Sciatic nerve (tissue), 2 donors: ENCODE data around the gene SLC66A3. TPM values are rescaled to one million over a fixed set of nuclear protein-coding genes. Genes with fewer than 3 reads are reported as not detected.

Experiments used
- ATAC-seq: fragments of 200-7000 bp; cut with Tn5 transposase; one replicate; pipeline ENCODE4 v1.9.1; 2020; ENCODE audit warnings: mild to moderate bottlenecking, moderate library complexity
- DNase-seq: peaks from one replicate; pipeline ENCODE4 v3.0.0-alpha.2; 2020; ENCODE audit warnings: low spot score
- intact Hi-C: fragments of 100-400 bp; cut with DNase I; formaldehyde crosslinking; loops from one replicate; pipeline ENCODE4 v1.14.2; 2022
- total RNA-seq: library from RNA; stranded (reverse); fragmentation: NEBNext Ultra II Directional; extraction: Animal tissue kit (Norgen Biotek cat#: 25700); gene quantifications from one replicate; pipeline ENCODE4 v1.2.1, GENCODE V29; 2021
- donor health status: DM: no; HTN: no; CAD: no.
- donor health status: DM: no; HTN: no; CAD: no.

SLC66A3 gene
- total RNA-seq, 1 donor from 2014 or later, result 47.7 TPM

DNA sequence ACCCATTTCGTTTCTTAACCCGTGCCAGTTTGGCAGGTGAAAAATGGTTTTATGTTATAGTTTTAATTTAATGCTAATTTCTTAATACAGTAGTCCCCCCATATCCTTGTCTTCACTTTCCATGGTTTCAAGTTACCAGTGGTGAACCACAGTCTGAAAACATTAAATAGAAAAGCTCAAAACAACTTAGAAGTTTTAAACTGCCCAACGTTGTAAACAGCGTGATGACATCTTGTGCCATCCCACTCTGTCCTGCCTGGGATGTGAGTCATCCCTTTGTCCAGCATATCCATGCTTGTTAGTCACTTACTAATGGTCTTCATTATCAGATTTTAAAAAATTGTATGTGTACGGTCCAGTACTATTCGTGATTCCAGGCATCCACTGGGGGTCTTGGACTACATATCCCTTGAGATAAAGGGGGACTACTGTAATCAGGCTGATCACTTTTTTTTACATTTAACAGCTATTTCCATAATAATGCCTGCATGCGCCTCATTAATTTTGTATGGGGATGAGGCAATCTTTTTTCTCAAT lies 31.9 kb downstream of the SLC66A3 start:
- intact Hi-C loops, result no loop called here
- DNase-seq (no peak), ATAC-seq (no peak)

DNA sequence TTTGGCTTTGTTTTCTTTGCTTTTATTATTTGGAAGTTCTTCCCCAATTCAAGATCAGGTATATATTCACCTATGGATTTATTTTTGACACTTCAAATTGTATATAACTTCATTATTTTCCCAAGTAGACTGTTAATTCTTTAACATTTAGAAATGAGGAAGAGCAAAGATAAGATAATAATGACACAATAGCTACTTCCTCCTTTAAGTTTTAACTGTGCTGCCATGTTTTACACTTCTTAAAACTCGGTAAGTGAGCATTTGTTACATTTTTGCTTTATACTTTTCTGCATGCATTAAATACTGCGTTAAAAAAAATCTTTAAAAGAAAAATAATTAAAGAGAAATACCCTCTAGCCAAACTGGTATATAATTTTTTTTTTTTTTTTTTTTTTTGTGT lies 32.5 kb downstream of the SLC66A3 start:
- no peak for ATAC-seq
- intact Hi-C loops, result no loop called here
- no peak for DNase-seq

DNA sequence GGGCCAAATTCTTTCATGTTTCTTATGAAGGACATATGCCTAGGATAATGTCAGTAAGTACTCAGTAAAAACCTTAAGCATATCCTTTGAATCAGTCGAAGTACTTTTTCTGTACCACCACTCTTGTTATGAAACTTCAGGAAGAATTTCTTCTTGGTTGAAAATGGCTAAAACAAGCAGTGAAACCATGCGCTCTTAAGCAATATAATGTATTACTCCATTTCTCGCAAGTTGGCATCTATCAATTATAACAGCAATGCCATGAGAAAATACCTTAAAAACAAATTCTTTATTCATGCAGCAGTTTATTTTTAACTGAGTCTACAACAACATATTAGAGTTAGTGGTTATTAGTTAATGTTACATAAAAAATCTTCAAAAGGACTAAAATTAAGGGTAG lies 41.0 kb downstream of the SLC66A3 start:
- DNase-seq (no peak), ATAC-seq (no peak)
- intact Hi-C loops, result no loop called here

DNA sequence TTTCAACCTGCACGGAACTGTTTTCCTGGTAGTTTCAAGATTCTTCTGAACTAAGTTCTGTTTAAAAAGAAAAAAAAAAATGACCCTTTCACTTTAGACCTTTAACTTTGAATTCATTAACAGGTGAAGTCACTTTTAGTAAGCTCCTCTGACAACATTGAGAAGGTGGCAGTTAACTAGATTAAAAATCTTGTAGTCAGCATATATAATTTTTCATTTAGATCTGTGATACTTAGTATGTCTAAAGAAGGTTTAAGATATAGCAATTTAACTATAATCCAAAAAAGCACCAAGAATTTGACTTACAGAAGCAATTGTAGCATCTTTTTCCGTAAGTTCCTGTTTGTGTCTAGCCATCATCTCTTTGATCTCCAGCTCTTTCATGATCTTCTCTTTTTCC lies 45.4 kb downstream of the SLC66A3 start:
- DNase-seq (no peak), ATAC-seq (no peak)
- intact Hi-C loops, result no loop called here

DNA sequence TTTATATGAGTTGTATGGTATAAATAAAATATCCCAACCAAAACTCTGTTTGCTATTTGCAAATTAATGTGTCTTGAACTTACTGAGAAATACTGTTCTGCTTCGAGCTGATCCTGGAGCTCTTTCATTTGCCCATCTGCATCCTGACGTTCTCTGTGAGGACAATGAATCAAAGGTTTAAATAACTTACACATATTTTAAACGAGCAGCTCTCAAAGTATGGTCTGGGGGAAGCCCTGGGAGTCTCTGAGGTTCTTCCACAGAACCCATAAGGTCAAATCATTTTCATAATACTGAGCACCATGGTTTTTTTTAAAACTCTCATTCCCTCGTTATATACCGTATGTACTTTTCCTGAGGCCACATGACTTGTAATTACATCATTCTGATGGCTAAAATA lies 46.7 kb downstream of the SLC66A3 start:
- DNase-seq, result no peak
- intact Hi-C loops, result no loop called here
- ATAC-seq, result no peak

DNA sequence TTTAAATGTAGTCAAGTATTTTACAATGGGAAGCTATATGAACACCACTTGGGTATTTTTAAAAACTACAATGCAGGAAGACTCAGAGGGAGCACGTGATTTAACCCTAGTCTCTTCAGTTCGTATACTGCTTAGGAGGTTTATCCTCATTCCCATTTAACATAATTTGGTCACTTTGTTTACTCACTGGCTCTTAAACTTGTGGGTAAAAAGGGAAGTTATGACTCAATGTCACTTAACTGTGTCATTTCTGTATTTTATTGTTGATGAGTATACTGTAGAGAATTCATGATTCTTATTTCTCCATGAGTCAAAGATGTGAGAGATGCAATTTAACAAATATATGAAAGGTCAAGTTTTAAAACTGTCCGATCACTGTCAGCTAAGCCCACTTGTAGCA lies 48.2 kb downstream of the SLC66A3 start:
- ATAC-seq, result no peak
- no peak for DNase-seq
- intact Hi-C loops, result no loop called here

DNA sequence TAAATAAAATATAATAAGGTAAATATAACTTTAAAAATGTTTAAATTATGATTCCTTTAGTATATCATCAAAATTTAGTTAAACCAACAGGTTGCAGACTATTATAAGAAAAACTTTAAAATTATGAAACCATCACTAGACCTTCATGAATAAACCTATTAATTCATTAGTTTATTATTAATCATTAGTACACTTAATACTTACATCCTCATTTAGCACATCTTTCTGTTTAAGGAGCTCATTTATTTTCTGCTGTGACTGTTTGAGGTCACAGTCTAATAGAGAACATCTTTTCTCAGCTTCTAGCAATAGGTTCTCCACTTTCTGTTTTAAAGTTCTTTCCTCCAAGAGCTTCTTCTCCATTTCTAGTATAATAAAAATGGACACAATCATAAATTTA lies 52.8 kb downstream of the SLC66A3 start:
- DNase-seq, result no peak
- intact Hi-C loops, result no loop called here

DNA sequence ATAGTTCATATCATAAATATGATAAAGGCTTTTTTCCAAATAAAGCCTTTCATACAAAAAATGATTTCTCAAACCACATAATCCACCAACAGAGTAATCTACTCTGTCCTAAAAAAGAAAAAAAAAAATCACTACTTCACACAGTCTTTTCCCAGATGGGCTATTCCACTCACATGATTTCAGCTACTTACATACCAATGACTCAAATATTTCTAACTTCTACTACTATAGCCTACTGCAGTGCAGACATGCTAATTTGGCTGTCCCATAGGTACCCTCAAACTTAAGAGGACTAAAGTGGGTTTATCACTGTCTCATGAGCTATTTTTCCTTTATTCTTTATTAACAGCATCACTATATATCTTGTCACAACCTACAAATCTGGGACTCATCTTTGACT lies 57.4 kb downstream of the SLC66A3 start:
- ATAC-seq (no peak), DNase-seq (no peak)
- intact Hi-C loops, result no loop called here

More for the DNA sequence above, 52.8 kb downstream of the SLC66A3 start:
- no peak for ATAC-seq

DNA sequence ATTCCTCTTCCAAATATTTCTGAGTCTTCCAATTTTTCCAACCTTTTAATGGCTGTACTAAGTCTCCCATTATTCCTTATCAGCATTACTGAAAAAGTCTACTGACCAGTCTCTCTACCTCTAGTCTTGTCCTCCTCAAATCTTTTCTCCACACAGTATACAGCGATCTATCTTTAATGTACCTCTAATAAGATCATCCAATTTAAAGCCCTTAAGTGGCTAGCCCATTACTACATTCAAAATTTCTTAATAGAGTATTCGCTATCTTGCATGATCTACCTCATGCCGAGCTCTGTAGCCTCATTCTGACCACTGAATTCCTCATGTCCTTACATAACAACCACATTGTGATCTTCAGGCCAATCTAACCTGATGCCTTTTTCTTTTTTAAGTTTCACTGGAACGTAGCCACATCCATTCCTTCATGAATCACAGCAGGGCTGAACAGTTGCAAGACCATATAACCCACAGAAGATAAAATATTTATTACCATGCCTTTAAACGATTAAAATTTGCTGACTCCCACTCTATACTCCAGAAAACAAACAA lies 57.9 kb downstream of the SLC66A3 start:
- no peak for ATAC-seq
- intact Hi-C loops, result no loop called here
- no peak for DNase-seq

DNA sequence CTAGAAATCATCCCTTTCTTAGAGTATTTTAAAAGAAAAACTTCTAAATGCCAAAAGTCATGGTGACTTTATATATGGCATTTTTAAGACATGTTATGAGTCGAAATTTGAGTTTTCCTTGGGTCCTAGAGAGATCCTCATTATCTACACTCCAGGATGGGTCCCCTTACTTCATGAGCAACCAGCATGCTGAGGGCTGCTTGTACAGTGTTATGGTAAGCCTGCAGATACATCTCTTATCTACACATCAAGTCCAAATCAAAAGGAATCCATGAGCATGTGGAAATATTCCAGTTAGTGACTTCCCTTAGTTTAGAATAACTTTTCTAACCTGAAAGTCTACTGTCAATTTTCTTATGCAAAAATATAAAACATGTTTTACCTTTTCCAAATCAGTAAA lies 58.7 kb downstream of the SLC66A3 start:
- intact Hi-C loops, result no loop called here
- no peak for ATAC-seq
- DNase-seq, result no peak

DNA sequence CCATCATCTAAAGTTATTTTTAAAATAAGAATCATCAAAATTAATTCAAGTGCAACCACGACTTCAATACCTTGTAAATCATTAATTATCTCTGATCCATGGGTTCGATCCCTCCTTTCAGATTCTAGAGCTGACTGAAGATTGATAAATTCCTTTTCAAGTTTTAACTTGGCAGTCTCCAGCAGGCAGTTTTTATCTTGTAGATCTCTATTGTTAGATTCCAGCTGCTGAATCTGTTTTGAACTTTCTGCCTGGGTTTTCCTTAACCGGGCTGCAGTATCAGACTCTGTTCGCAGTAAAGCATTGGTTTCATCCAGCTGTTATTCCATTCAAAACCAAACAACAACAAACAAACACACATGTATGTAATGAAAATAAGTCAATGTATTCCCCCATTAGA lies 59.5 kb downstream of the SLC66A3 start:
- no peak for DNase-seq
- ATAC-seq, result no peak
- intact Hi-C loops, result no loop called here

DNA sequence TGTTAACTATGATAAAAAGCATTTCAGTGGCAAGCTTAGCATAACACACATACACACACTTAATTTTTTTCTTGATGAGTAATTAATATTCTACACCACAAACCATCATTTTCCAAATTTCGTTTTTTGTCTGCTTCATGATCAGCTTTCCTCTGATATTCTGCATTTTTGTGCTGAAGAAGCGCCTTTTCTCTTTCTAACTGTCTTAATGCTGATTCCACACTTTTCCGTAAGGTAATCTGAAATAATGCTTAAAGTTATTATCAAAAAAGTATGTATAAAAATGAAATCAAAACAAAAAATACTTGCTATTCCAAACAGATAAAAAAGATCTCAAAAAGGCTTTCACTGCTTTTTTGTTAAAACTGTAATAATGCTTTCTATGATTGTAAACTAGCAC lies 60.1 kb downstream of the SLC66A3 start:
- ATAC-seq, result no peak
- DNase-seq, result no peak
- intact Hi-C loops, result no loop called here

DNA sequence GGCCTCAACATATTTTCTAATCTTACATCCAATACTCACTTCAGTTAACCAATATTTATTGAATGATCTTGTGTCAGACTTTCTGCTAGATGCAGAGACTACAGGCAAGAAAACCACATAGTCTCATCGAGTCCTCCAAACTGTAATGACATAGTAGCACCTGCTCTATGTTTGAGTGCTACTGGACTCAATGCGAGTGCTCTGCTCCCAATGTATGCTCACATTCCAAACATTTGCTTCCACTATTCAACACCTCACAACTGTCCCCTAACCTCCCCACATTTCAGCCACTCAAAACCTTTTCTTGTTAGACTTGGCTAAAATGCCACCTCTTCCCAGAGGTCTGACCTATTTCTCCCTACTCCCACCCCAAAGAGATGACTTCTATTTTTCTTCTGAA lies 65.2 kb downstream of the SLC66A3 start:
- no peak for ATAC-seq
- no peak for DNase-seq
- intact Hi-C loops, result no loop called here

DNA sequence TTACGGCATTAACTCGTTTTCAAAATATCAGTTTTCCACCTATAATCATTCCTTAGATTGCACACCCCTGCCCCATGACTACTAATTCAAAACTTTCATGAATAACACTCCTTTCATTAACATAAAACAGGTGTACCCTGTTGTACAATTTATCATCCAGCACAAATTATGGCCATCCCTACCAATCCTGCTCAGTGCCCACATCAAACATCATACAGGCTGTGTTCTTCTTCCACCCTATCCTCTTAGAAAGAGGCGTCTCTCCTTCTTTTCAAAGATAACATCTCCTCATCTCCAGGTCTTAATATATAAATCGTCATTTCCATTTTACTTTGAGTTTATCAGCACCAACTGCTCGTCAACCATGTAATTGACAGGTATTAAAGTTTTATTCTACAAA lies 67.6 kb downstream of the SLC66A3 start:
- DNase-seq (no peak), ATAC-seq (no peak)
- intact Hi-C loops, result no loop called here

DNA sequence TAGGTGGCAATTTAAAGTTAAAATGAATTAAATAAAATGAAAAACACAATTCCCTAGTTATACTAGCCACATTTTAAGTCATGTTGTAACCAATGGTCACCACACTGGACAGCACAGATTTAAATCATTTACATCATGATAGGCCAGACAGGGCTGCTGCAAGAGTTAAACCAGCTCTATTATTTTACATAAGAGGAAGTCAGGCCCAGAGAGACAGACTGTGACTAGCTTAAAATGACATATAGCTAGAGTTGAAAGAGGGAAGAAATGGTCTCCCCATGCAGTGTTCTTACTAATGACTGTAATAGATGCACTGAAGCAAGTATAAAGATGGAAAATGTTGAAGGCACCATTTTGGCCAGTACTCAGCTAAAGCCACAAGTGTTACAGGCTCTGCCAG lies 69.6 kb downstream of the SLC66A3 start:
- intact Hi-C loops, result no loop called here
- DNase-seq (no peak), ATAC-seq (no peak)

DNA sequence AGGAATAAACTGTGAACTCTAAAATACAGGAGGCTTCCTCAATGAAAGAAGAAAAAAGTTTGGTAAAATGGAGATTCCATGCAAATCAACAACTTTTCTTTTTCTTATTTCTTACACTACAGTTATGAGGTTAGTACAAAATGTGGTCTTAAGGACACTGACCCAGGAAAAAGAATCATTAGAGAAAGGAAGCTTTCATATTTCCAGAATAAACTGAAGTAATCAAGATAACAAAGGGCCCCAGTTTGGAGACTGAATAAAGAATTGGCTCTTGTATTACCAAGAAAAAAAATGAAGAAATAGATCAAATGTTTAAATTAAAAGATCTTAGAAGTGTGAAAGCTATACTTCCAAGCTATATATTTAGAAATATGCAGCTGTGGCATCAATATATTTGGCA lies 72.3 kb downstream of the SLC66A3 start:
- ATAC-seq (no peak), DNase-seq (no peak)
- intact Hi-C loops, result no loop called here

Other genes with a start within 250 kb of the SLC66A3 start
- gene KCNF1, start 243.5 kb upstream of the SLC66A3 start, total RNA-seq, result 0.94 TPM
- gene ROCK2, start 189.2 kb downstream of the SLC66A3 start, total RNA-seq, result 91.6 TPM